ENCODE measurements around the gene SNRPA.

- TF ChIP-seq CTCF (conservative IDR thresholded peaks at IDR 0.05) (no peak), ZFX (IDR thresholded peaks at IDR 0.05) (no peak)
Measured at GRCh38 chr19:40739030-40739839, 11.8 kb upstream of the SNRPA start.
